GM10266 (cell line): ENCODE data around the gene ITM2B.

Experiments used
- DNase-seq: peaks from one replicate; pipeline ENCODE4 v3.0.0; 2012; ENCODE audit errors: extremely low spot score
- TF ChIP-seq, protein P1 (sequence below): IDR thresholded peaks from 2 replicates; pipeline ENCODE4 v1.5.1; 2012; ENCODE audit warnings: mild to moderate bottlenecking, low read depth; ENCODE audit not compliant: control insufficient read depth, insufficient read depth; ENCODE audit errors: missing control alignments

The ITM2B gene

GRCh38 chr13:48233046-48233888, at the start of gene ITM2B:
Gene ITM2B (plus strand): TSS chr13:48233206. CDS start chr13:48233361, 155 bp downstream.
- DNase-seq, result peak; percentile 74
- TF ChIP-seq, protein P1, sequence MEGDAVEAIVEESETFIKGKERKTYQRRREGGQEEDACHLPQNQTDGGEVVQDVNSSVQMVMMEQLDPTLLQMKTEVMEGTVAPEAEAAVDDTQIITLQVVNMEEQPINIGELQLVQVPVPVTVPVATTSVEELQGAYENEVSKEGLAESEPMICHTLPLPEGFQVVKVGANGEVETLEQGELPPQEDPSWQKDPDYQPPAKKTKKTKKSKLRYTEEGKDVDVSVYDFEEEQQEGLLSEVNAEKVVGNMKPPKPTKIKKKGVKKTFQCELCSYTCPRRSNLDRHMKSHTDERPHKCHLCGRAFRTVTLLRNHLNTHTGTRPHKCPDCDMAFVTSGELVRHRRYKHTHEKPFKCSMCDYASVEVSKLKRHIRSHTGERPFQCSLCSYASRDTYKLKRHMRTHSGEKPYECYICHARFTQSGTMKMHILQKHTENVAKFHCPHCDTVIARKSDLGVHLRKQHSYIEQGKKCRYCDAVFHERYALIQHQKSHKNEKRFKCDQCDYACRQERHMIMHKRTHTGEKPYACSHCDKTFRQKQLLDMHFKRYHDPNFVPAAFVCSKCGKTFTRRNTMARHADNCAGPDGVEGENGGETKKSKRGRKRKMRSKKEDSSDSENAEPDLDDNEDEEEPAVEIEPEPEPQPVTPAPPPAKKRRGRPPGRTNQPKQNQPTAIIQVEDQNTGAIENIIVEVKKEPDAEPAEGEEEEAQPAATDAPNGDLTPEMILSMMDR, result peak; percentile 65

GRCh38 chr13:48184260-48184659, 48.7 kb upstream of the ITM2B start:
- no peak for DNase-seq
- TF ChIP-seq, protein P1, result no peak

- TF ChIP-seq, protein P1, result no peak
- DNase-seq, result no peak
Observed at GRCh38 chr13:48185018-48185417, 48.0 kb upstream of the ITM2B start.

GRCh38 chr13:48186722-48187121, 46.3 kb upstream of the ITM2B start:
- no peak for DNase-seq

DNA sequence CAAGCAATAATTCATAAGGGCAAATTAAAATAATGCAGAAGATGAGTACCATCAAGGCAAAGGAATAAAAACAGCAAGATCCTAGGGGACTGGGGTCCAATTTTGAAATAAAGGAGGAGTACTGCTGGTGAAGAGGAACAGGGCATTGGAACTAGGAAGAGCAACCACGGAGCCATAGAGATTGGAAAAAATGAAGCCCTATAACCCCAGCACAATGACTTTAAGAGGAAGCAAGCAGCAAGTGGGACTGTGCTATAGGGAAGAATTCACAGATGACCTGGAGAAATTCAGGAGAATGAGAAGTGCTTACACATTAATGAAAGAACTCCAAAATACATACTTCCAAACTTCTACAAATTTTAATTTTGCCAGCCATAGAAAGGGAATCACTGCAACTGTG, 44.9 kb upstream of the ITM2B start:
- TF ChIP-seq, protein P1, result no peak
- DNase-seq, result no peak

More at GRCh38 chr13:48186722-48187121, 46.3 kb upstream of the ITM2B start:
- TF ChIP-seq, protein P1, result no peak

DNA sequence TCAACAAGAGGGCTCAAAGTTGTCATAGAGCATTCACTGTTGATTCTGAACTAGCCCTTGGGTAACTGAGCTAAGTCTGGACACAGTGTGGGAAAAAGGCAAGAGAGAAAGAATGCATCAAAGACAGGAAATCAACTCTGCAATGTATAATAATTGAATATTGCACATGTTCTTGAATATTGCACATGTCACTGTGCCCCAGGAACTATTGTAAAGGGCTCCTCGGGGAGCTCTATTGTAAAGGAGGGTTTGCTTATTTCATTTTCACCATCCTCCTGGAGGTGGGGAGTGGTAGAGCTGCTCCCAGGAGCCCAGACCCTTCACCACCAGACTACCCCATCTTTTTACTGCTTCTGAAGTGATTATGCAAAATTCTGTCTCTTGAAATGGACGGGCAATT, 44.4 kb upstream of the ITM2B start:
- TF ChIP-seq, protein P1, result no peak
- no peak for DNase-seq

GRCh38 chr13:48189171-48189570, 43.8 kb upstream of the ITM2B start:
- TF ChIP-seq, protein P1, result no peak
- DNase-seq, result no peak
